ENCODE measurements around the gene COPS6. TPM values are rescaled to one million over a fixed set of nuclear protein-coding genes. Genes with fewer than 3 reads are reported as not detected.

COPS6 gene
- total RNA-seq, 1 donor from 2014 or later = 88.3 TPM

GRCh38 chr7:100059251-100059739 is 29.5 kb upstream of the COPS6 start:
- H3K4me3 Mint-ChIP-seq = no peak overlapping the region
- DNase-seq (no peak), ATAC-seq (ENCODE audit: low read depth) (peak; percentile 45)
- peaks cover 48% of the 10 kb centered on the region for H3K36me3 Mint-ChIP-seq (ENCODE audit: low read depth)
- H3K27me3 Mint-ChIP-seq = no peaks in the 10 kb centered on the region
- H3K27ac Mint-ChIP-seq = no peak overlapping the region
- ChIA-PET POLR2A (interaction anchor here (0.6 to 0.8 kb wide), 2 partner anchors 12 to 23 kb away, joined by 3 read pairs; no protein-coding TSS in a partner anchor), CTCF (interaction anchor here (0.6 to 0.9 kb wide), 3 partner anchors 9 to 337 kb away, joined by 3 to 5 read pairs (median 4); partner anchors contain the start of gene ZSCAN21)
- intact Hi-C loops (cut with micrococcal nuclease) = no loop called here
- TF ChIP-seq CTCF (IDR thresholded peaks at IDR 0.05) = no peak
- H3K4me1 Mint-ChIP-seq = peaks cover 7% of the 10 kb centered on the region
- H3K9me3 Mint-ChIP-seq = no peaks in the 10 kb centered on the region

DNA sequence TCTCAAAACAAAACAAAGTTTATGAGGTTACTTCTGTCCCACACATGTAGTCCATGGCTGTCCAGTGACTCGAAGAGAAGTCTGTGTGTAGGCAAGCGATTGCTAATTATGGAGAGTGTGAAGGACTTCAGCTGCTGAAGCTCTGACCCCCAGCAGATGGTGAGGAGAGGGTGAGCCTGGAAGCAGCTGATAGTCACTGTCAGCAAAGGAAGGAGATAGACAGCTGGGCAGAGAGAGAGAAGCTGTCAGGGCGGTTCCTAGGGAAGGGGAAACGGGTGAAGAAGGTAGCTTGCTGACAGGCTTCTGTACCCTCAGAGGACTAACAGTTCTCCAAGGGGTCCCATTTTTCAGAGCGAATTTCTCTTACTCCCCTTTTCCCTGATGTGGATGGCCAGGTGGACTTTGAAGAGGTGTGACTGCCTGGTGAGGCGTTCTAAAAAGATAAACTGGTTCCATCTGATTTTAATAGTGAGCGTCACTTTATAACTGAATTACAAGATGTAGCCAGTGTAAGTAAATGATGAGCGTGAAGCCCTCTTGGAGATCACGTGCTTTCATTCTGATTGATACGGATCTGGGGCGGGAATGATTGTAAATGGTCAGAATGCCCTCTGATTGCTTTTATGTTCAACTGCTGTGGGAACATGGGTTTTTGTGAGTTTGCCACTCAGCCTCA is 27.1 kb upstream of the COPS6 start:
- ChIA-PET POLR2A (no interaction called here), CTCF (no interaction called here)
- H3K4me1 Mint-ChIP-seq = peaks cover 7% of the 10 kb centered on the region
- H3K36me3 Mint-ChIP-seq (ENCODE audit: low read depth) = peaks cover 62% of the 10 kb centered on the region
- no peak for ATAC-seq (ENCODE audit: low read depth)
- no peak for TF ChIP-seq CTCF (IDR thresholded peaks at IDR 0.05)
- H3K27ac Mint-ChIP-seq = no peak overlapping the region
- H3K9me3 Mint-ChIP-seq = no peaks in the 10 kb centered on the region
- no peak overlapping the region for H3K4me3 Mint-ChIP-seq
- H3K27me3 Mint-ChIP-seq = no peaks in the 10 kb centered on the region
- DNase-seq = no peak
- intact Hi-C loops (cut with micrococcal nuclease) = no loop called here

- no peak for ATAC-seq (ENCODE audit: low read depth)
- peaks cover 61% of the 10 kb centered on the region for H3K36me3 Mint-ChIP-seq (ENCODE audit: low read depth)
These were observed 25.4 kb upstream of the COPS6 start for GRCh38 chr7:100063376-100063775.

DNA sequence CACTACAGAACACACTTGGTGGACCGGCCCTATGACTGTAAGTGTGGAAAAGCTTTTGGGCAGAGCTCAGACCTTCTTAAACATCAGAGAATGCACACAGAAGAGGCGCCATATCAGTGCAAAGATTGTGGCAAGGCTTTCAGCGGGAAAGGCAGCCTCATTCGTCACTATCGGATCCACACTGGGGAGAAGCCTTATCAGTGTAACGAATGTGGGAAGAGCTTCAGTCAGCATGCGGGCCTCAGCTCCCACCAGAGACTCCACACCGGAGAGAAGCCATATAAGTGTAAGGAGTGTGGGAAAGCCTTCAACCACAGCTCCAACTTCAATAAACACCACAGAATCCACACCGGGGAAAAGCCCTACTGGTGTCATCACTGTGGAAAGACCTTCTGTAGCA is 24.6 kb upstream of the COPS6 start:
- DNase-seq (no peak), ATAC-seq (ENCODE audit: low read depth) (no peak)
- ChIA-PET POLR2A (no interaction called here), CTCF (no interaction called here)
- Mint-ChIP-seq H3K36me3 (ENCODE audit: low read depth) (peaks cover 55% of the 10 kb centered on the region), H3K27ac (no peak overlapping the region), H3K27me3 (no peaks in the 10 kb centered on the region), H3K4me1 (peaks cover 2% of the 10 kb centered on the region), H3K9me3 (no peaks in the 10 kb centered on the region), H3K4me3 (no peak overlapping the region)
- intact Hi-C loops (cut with micrococcal nuclease) = no loop called here
- no peak for TF ChIP-seq CTCF (IDR thresholded peaks at IDR 0.05)

More at GRCh38 chr7:100063376-100063775, 25.4 kb upstream of the COPS6 start:
- H3K27ac Mint-ChIP-seq = no peak overlapping the region
- no peak overlapping the region for H3K4me3 Mint-ChIP-seq
- no peaks in the 10 kb centered on the region for H3K9me3 Mint-ChIP-seq
- no peaks in the 10 kb centered on the region for H3K27me3 Mint-ChIP-seq
- no peak for DNase-seq
- POLR2A ChIA-PET = no interaction called here
- CTCF ChIA-PET = no interaction called here
- no peak for TF ChIP-seq CTCF (IDR thresholded peaks at IDR 0.05)
- intact Hi-C loops (cut with micrococcal nuclease) = no loop called here
- peaks cover 5% of the 10 kb centered on the region for H3K4me1 Mint-ChIP-seq

DNA sequence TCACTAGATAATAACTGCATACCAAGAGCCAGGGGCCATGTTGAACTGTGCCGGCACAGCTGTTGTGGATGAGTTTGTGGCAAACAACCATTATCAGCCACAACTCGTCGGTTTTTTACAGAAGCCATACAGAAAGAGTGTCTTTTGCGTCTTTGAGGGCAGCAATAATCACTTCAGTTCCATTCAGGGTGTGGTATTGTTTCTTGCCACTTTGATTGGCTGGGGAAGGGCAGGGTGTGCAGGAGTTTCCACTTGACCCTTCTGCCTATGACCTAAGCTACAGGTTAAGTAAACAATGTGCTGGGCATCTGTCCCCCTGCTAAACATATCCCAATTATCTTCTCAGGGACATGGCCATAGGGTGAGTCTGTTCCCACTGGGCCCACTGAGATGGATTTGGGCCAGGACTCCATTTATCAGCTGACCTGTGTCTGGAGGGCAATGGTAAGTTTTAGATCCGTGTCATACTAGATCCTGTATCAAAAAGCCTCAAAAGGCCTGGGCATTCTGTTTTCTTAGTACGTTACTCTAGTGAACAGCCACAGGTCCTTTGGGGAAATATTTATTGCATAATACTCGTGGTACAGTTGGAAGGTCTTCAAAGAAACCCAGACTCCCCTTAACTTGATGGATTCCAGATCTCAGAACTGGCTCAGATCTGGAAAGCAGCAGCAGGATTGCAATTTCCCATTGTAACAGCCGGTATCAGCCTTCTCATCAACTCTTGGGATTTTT is 23.1 kb upstream of the COPS6 start:
- intact Hi-C loops (cut with micrococcal nuclease) = no loop called here
- no peak for ATAC-seq (ENCODE audit: low read depth)
- no peaks in the 10 kb centered on the region for H3K4me1 Mint-ChIP-seq
- H3K27ac Mint-ChIP-seq = no peak overlapping the region
- ChIA-PET CTCF (no interaction called here), POLR2A (interaction anchor here (0.7 kb wide), 1 partner anchor 1188 kb away, joined by 5 read pairs; no protein-coding TSS in a partner anchor)
- H3K36me3 Mint-ChIP-seq (ENCODE audit: low read depth) = peaks cover 60% of the 10 kb centered on the region
- no peaks in the 10 kb centered on the region for H3K27me3 Mint-ChIP-seq
- no peak overlapping the region for H3K4me3 Mint-ChIP-seq
- peaks cover 5% of the 10 kb centered on the region for H3K9me3 Mint-ChIP-seq
- no peak for DNase-seq
- no peak for TF ChIP-seq CTCF (IDR thresholded peaks at IDR 0.05)

Data from activated B cell treated with CpG ODN at 0.5 μM for 24 hours (primary cell).